ENCODE results near the gene TTF1. TPM values are rescaled to one million over a fixed set of nuclear protein-coding genes. Genes with fewer than 3 reads are reported as not detected.

The TTF1 gene
- total and polyA plus RNA-seq, 2 donors, result 24.9 to 29.9 TPM

DNA sequence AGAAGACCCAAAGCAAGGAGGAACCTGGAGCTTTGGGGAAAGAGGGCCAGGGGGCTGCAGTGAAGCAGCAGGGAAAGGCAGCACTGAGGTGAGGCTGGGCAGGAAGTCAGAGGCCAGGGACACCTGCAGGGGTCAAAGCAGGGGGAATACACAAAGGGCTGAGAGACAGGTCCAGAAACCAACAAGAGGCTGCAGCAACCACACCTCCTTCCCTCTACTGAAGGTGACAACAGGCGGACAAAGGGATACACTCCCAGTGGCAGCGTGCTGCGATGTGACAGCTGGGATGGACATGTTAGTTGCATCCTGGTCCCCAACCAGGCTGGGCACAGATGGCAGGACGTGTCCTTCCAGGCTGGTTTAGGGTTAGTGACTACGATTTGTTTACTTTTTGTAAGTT, 15.9 kb upstream of the TTF1 start:
- Histone ChIP-seq H3K36me3 (ENCODE audit: control insufficient read depth in 2 of 2, insufficient read depth in 2 of 2, low read length in 1 of 2) (no peaks in the 10 kb centered on the region), H3K4me1 (ENCODE audit: control insufficient read depth in 2 of 2, insufficient read depth in 2 of 2, low read length in 2 of 2) (no peaks in the 10 kb centered on the region), H3K4me3 (ENCODE audit: low read length in 2 of 2) (no peak overlapping the region), H3K27ac (ENCODE audit: low read depth in 1 of 2, low read length in 1 of 2) (no peak overlapping the region), H3K27me3 (ENCODE audit: control insufficient read depth in 2 of 2, insufficient read depth in 1 of 2, low read length in 1 of 2) (peaks cover 21 to 77% of the 10 kb centered on the region in 2 donors), H3K9me3 (ENCODE audit: control insufficient read depth in 2 of 2, insufficient read depth in 1 of 2, low read length in 1 of 2) (no peaks in the 10 kb centered on the region)
- 74% methylated on average over 5 of the region's 5 CpGs for WGBS
- DNase-seq (ENCODE audit: low read depth in 6 of 9, low spot score in 9 of 9), result no peak

GRCh38 chr9:132418726-132419363, 12.2 kb upstream of the TTF1 start:
- WGBS, result 81% methylated on average over 5 of the region's 5 CpGs
- no peaks in the 10 kb centered on the region for H3K9me3 ChIP-seq (ENCODE audit: control insufficient read depth in 2 of 2, insufficient read depth in 1 of 2, low read length in 1 of 2)
- no peak overlapping the region for H3K27ac ChIP-seq (ENCODE audit: low read depth in 1 of 2, low read length in 1 of 2)
- no peak overlapping the region for H3K4me3 ChIP-seq (ENCODE audit: low read length in 2 of 2)
- no peaks in the 10 kb centered on the region for H3K36me3 ChIP-seq (ENCODE audit: control insufficient read depth in 2 of 2, insufficient read depth in 2 of 2, low read length in 1 of 2)
- H3K27me3 ChIP-seq (ENCODE audit: control insufficient read depth in 2 of 2, insufficient read depth in 1 of 2, low read length in 1 of 2), result peaks cover 18 to 75% of the 10 kb centered on the region in 2 donors
- no peaks in the 10 kb centered on the region for H3K4me1 ChIP-seq (ENCODE audit: control insufficient read depth in 2 of 2, insufficient read depth in 2 of 2, low read length in 2 of 2)
- no peak for DNase-seq (ENCODE audit: low read depth in 6 of 9, low spot score in 9 of 9)

DNA sequence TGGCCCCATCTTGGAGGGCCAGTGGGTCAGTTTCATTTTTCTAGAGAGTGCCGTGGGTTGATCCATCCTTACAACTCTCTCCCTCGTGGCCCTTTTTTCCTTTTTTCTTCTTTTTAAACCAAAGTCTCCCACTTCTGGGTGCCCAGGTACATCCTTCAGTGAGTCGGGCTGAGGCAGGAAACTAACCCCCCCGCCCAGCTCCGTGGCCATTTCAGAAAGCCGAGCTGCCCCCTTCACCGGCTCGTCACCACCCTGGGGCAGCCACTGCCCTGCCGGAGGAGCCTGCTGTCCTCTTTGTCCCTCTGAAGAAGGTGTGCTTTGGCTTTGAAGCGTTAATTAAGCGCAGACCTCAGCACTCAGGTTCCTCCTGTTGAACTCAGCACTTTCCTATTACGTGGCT, 8.5 kb upstream of the TTF1 start:
- Histone ChIP-seq H3K36me3 (ENCODE audit: control insufficient read depth in 2 of 2, insufficient read depth in 2 of 2, low read length in 1 of 2) (no peaks in the 10 kb centered on the region), H3K27me3 (ENCODE audit: control insufficient read depth in 2 of 2, insufficient read depth in 1 of 2, low read length in 1 of 2) (peaks cover 47 to 90% of the 10 kb centered on the region in 2 donors), H3K27ac (ENCODE audit: low read depth in 1 of 2, low read length in 1 of 2) (no peak overlapping the region), H3K4me3 (ENCODE audit: low read length in 2 of 2) (no peak overlapping the region), H3K4me1 (ENCODE audit: control insufficient read depth in 2 of 2, insufficient read depth in 2 of 2, low read length in 2 of 2) (peaks cover 10 to 14% of the 10 kb centered on the region in 2 donors), H3K9me3 (ENCODE audit: control insufficient read depth in 2 of 2, insufficient read depth in 1 of 2, low read length in 1 of 2) (no peaks in the 10 kb centered on the region)
- 33% methylated on average over 12 of the region's 12 CpGs for WGBS
- no peak for DNase-seq (ENCODE audit: low read depth in 6 of 9, low spot score in 9 of 9)

GRCh38 chr9:132414731-132415130, 8.1 kb upstream of the TTF1 start:
- Histone ChIP-seq H3K4me3 (ENCODE audit: low read length in 2 of 2) (no peak overlapping the region), H3K9me3 (ENCODE audit: control insufficient read depth in 2 of 2, insufficient read depth in 1 of 2, low read length in 1 of 2) (no peaks in the 10 kb centered on the region), H3K4me1 (ENCODE audit: control insufficient read depth in 2 of 2, insufficient read depth in 2 of 2, low read length in 2 of 2) (peaks cover 14 to 17% of the 10 kb centered on the region in 2 donors), H3K27ac (ENCODE audit: low read depth in 1 of 2, low read length in 1 of 2) (no peak overlapping the region), H3K27me3 (ENCODE audit: control insufficient read depth in 2 of 2, insufficient read depth in 1 of 2, low read length in 1 of 2) (peaks cover 51 to 90% of the 10 kb centered on the region in 2 donors), H3K36me3 (ENCODE audit: control insufficient read depth in 2 of 2, insufficient read depth in 2 of 2, low read length in 1 of 2) (no peaks in the 10 kb centered on the region)
- DNase-seq (ENCODE audit: low read depth in 6 of 9, low spot score in 9 of 9), result no peak
- 76% methylated on average over 7 of the region's 7 CpGs for WGBS

- no peak overlapping the region for H3K27ac ChIP-seq (ENCODE audit: low read depth in 1 of 2, low read length in 1 of 2)
- H3K36me3 ChIP-seq (ENCODE audit: control insufficient read depth in 2 of 2, insufficient read depth in 2 of 2, low read length in 1 of 2), result no peaks in the 10 kb centered on the region
- WGBS, result 76% methylated on average over 5 of the region's 5 CpGs
- no peaks in the 10 kb centered on the region for H3K9me3 ChIP-seq (ENCODE audit: control insufficient read depth in 2 of 2, insufficient read depth in 1 of 2, low read length in 1 of 2)
- peaks cover 17 to 22% of the 10 kb centered on the region in 2 donors for H3K4me1 ChIP-seq (ENCODE audit: control insufficient read depth in 2 of 2, insufficient read depth in 2 of 2, low read length in 2 of 2)
- peaks cover 59 to 94% of the 10 kb centered on the region in 2 donors for H3K27me3 ChIP-seq (ENCODE audit: control insufficient read depth in 2 of 2, insufficient read depth in 1 of 2, low read length in 1 of 2)
- H3K4me3 ChIP-seq (ENCODE audit: low read length in 2 of 2), result no peak overlapping the region
- DNase-seq (ENCODE audit: low read depth in 6 of 9, low spot score in 9 of 9), result no peak
Observed at GRCh38 chr9:132413926-132414325, 7.3 kb upstream of the TTF1 start.

GRCh38 chr9:132412089-132412488, 5.4 kb upstream of the TTF1 start:
- Histone ChIP-seq H3K4me1 (ENCODE audit: control insufficient read depth in 2 of 2, insufficient read depth in 2 of 2, low read length in 2 of 2) (peaks cover 17 to 26% of the 10 kb centered on the region in 2 donors), H3K9me3 (ENCODE audit: control insufficient read depth in 2 of 2, insufficient read depth in 1 of 2, low read length in 1 of 2) (no peaks in the 10 kb centered on the region), H3K27ac (ENCODE audit: low read depth in 1 of 2, low read length in 1 of 2) (no peak overlapping the region), H3K36me3 (ENCODE audit: control insufficient read depth in 2 of 2, insufficient read depth in 2 of 2, low read length in 1 of 2) (no peaks in the 10 kb centered on the region), H3K4me3 (ENCODE audit: low read length in 2 of 2) (no peak overlapping the region), H3K27me3 (ENCODE audit: control insufficient read depth in 2 of 2, insufficient read depth in 1 of 2, low read length in 1 of 2) (peaks cover 58 to 83% of the 10 kb centered on the region in 2 donors)
- peak in 1 of 9 donors; percentile 36 for DNase-seq (ENCODE audit: low read depth in 6 of 9, low spot score in 9 of 9)
- WGBS, result 7% methylated on average over 8 of the region's 8 CpGs

DNA sequence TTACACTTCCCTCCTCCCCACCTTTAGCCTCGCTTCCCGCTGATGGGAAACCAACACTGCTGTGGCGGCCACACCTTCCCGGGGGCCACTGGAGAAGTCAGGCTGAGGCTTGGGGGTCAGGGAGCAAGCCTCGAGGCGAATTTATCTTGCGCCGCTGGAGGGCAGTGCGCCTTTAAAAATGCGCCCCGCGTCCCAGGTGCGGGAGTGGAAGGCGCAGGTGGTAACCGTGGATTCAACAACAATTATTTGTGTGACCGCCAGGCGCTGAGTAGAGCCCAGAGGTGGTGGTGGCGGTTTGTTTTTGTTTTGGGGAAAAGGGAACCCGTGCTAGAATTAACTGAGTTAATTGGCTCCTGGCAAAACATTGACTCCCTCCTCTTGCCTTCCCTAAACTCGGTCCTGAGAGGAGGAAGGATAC, 4.5 kb upstream of the TTF1 start:
- Histone ChIP-seq H3K4me1 (ENCODE audit: control insufficient read depth in 2 of 2, insufficient read depth in 2 of 2, low read length in 2 of 2) (peaks cover 17 to 31% of the 10 kb centered on the region in 2 donors), H3K36me3 (ENCODE audit: control insufficient read depth in 2 of 2, insufficient read depth in 2 of 2, low read length in 1 of 2) (no peaks in the 10 kb centered on the region), H3K27ac (ENCODE audit: low read depth in 1 of 2, low read length in 1 of 2) (no peak overlapping the region), H3K27me3 (ENCODE audit: control insufficient read depth in 2 of 2, insufficient read depth in 1 of 2, low read length in 1 of 2) (peaks cover 58 to 75% of the 10 kb centered on the region in 2 donors), H3K4me3 (ENCODE audit: low read length in 2 of 2) (no peak overlapping the region), H3K9me3 (ENCODE audit: control insufficient read depth in 2 of 2, insufficient read depth in 1 of 2, low read length in 1 of 2) (peaks cover 0 to under 1% of the 10 kb centered on the region in 2 donors)
- DNase-seq (ENCODE audit: low read depth in 6 of 9, low spot score in 9 of 9), result peak in 5 of 9 donors; percentile 41 to 74 (median 54)
- under 1% methylated on average over 20 of the region's 20 CpGs for WGBS

- no peaks in the 10 kb centered on the region for H3K36me3 ChIP-seq (ENCODE audit: control insufficient read depth in 2 of 2, insufficient read depth in 2 of 2, low read length in 1 of 2)
- H3K4me3 ChIP-seq (ENCODE audit: low read length in 2 of 2), result peak overlapping the region in 1 of 2 donors; percentile 49
- H3K27ac ChIP-seq (ENCODE audit: low read depth in 1 of 2, low read length in 1 of 2), result no peak overlapping the region
- peaks cover 0 to 3% of the 10 kb centered on the region in 2 donors for H3K9me3 ChIP-seq (ENCODE audit: control insufficient read depth in 2 of 2, insufficient read depth in 1 of 2, low read length in 1 of 2)
- 10% methylated on average over 19 of the region's 19 CpGs for WGBS
- H3K4me1 ChIP-seq (ENCODE audit: control insufficient read depth in 2 of 2, insufficient read depth in 2 of 2, low read length in 2 of 2), result peaks cover 21 to 35% of the 10 kb centered on the region in 2 donors
- DNase-seq (ENCODE audit: low read depth in 6 of 9, low spot score in 9 of 9), result no peak
- peaks cover 55 to 70% of the 10 kb centered on the region in 2 donors for H3K27me3 ChIP-seq (ENCODE audit: control insufficient read depth in 2 of 2, insufficient read depth in 1 of 2, low read length in 1 of 2)
Observed at GRCh38 chr9:132410642-132411041, 4.0 kb upstream of the TTF1 start.

DNA sequence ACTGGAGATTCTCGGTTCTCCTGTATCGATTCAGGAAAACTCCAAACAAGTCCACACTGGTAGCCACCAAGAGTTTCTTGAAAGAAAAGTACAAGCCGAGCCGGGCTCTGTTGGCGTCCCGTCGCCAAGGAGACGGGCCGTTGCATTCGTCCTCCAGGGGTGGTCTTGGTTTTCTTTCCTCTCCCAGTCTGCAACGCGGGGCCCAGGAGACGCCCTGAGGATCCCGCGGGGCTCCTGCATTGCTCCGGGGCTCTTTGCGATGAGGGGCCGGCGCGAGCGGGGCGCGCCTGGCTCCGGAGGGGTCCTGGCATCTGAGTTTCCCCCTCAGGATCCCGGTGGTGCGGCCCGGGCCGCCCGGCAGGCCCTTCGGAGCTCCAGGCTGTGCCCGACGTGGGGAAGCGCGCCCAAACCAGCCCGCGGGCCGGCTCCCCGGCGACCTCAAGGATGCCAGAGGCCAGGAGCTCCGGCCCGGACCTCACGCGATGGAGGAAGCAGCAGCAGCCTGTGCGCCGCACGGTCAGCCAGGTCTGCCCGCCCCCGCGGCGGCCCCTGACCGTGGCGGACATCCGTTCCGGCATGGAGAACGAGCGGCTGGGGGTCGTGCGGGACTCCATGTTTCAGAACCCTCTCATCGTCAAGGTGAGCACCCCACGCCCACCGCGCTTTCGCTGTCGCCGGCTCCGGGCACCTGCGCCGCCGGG, 3.3 kb upstream of the TTF1 start, which contains the start of gene CFAP77:
CFAP77 (plus strand) TSS at position 384 of the 701 bp plus-strand sequence; CDS start at position 445, 61 bp downstream.
- Histone ChIP-seq H3K27me3 (ENCODE audit: control insufficient read depth in 2 of 2, insufficient read depth in 1 of 2, low read length in 1 of 2) (peaks cover 50 to 63% of the 10 kb centered on the region in 2 donors), H3K4me3 (ENCODE audit: low read length in 2 of 2) (peak within 1 kb of the TSS in 1 of 2 donors; percentile 49), H3K9me3 (ENCODE audit: control insufficient read depth in 2 of 2, insufficient read depth in 1 of 2, low read length in 1 of 2) (peaks cover 0 to 3% of the 10 kb centered on the region in 2 donors), H3K4me1 (ENCODE audit: control insufficient read depth in 2 of 2, insufficient read depth in 2 of 2, low read length in 2 of 2) (peaks cover 27 to 42% of the 10 kb centered on the region in 2 donors), H3K36me3 (ENCODE audit: control insufficient read depth in 2 of 2, insufficient read depth in 2 of 2, low read length in 1 of 2) (no peaks in the 10 kb centered on the region), H3K27ac (ENCODE audit: low read depth in 1 of 2, low read length in 1 of 2) (no peak within 1 kb of the TSS)
- peak in 6 of 9 donors; percentile 30 to 76 (median 46) for DNase-seq (ENCODE audit: low read depth in 6 of 9, low spot score in 9 of 9)
- WGBS, result 2% methylated on average over 69 of the region's 69 CpGs
